Stimulated activated CD8-positive, alpha-beta memory T cell treated with anti-CD3 and anti-CD28 coated beads, Interleukin-2, amount 100 ng/mL, for 1 hour (primary cell): Measurements from ENCODE around the gene TOMM20L.
"Not testable (repeated sequence)": the region's sequence is repeated elsewhere in the genome, so short reads cannot be mapped to it uniquely, and the experiment has no call there.

ENCODE experiments used
- DNase-seq, 2 donors: peaks; one replicate each; pipeline ENCODE4 v3.0.0-alpha.2; 2020; ENCODE audit warnings: low read depth in 2 of 2

The TOMM20L gene

GRCh38 chr14:58395812-58396788 lies at the start of gene TOMM20L:
TSS of gene TOMM20L (plus strand) at chr14:58395930. CDS start at chr14:58395958, 28 bp downstream.
- peak; percentile 48 to 51 for DNase-seq

DNA sequence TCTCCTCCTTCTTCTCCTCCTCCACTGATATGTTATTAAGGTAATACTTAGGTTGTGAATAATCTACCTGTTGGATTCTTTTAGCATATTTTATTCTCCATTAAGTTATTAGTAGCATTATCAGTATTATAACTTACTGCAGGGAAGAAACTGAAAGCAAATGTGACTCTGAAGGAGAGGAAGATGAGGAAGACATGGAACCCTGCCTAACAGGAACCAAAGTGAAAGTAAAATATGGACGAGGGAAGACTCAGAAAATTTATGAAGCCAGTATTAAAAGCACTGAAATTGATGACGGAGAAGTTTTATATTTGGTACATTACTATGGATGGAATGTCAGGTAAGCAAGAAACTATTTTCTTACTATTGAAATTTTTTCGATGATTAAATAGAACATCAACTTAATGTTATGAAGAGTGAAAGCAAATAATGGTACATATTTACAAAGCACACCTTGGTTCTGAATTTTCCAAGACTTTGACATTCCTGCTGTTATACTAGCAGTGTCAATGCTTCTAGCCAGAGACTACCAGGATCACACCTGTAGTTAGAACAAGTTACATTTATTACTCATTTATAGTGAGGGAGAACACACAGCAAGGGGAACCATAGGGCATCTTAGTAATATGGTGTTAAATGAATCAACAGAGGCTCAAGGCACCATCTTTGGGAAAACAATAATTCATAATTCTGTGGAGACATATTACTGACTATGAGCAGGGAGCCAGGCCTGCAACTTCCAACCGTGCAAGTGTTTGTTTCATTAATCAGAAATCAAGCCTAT lies 42.0 kb upstream of the TOMM20L start:
- DNase-seq, result no peak

- no peak for DNase-seq
Measured at GRCh38 chr14:58354808-58355207, 40.9 kb upstream of the TOMM20L start.

GRCh38 chr14:58356268-58356667 lies 39.5 kb upstream of the TOMM20L start:
- no peak for DNase-seq

GRCh38 chr14:58362272-58362671 lies 33.5 kb upstream of the TOMM20L start:
- not testable (repeated sequence) for DNase-seq

- no peak for DNase-seq
Measured at GRCh38 chr14:58362798-58363412, 32.8 kb upstream of the TOMM20L start.

DNA sequence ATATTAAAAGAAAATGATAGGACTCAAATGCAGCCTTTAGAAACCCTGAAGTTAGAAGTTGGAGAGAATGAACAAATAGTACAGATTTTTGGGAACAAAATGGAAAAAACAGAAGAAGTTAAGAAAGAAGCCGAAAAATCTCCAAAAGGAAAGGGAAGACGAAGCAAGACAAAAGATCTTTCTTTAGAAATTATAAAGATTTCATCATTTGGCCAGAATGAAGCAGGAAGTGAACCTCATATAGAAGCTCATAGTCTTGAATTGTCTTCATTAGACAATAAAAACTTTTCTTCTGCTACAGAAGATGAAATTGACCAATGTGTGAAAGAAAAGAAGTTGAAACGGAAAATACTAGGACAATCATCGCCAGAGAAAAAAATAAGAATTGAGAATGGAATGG lies 31.4 kb upstream of the TOMM20L start:
- no peak for DNase-seq

DNA sequence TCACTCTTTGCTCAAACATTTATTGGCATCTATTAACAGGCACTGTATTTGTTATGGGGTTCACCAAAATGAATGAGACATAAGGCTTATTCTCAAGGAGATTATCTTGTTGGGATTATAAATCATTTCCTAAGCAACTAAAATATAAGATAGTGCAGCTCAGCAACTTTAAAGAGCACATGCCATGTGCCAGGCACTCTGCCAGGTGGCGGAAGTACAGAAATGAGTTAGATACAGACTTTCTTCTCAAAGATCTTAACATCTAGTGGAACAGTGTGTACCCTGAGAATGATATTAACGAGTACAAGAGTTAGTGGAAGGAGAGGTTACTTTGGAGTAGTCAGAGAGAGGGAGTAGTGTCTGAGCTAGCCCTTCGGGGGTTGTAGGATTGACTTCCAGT lies 28.4 kb upstream of the TOMM20L start:
- no peak for DNase-seq

DNA sequence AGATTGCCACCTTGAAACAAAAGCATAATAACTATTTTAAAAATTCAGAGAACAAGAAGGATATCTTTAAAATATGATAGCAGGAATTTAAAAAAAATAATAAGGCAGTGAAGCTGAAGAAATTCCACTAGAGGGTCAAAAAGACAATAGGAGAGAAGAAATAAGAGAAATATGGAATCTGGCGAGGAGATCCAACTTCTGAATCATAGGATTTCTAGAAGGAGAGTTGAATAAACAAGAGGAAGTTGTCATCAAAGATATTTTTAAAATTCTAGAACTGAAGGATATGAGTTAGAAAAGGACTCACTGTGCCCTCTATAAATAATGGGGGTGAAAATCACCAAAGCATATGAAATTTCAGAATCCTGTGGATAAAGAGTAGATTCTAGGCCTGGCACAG lies 26.8 kb upstream of the TOMM20L start:
- DNase-seq, result no peak

DNA sequence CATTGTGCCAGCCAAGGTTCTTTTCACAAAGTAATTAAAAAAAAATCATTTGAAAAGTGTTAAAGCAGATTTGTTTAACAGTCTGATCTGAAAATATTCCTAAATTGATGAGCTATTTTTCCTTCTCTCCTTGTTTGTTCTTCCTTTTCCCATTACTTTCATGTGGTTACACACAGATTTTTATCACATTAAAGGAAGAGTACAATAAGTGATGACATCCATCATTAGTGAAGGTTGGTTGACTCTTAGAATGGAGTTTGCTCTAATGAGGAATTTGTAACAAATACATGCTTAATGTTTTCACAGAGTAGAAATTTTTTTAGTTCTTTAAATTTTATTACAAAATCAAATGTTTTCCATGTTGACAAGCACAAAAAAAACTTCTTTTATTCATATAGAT lies 18.9 kb upstream of the TOMM20L start:
- no peak for DNase-seq

- no peak for DNase-seq
Measured at GRCh38 chr14:58390830-58391229, 4.9 kb upstream of the TOMM20L start.

GRCh38 chr14:58395562-58395811 lies 243 bp upstream of the TOMM20L start:
- DNase-seq, result no peak

GRCh38 chr14:58397156-58397555 lies 1.4 kb downstream of the TOMM20L start:
- no peak for DNase-seq

GRCh38 chr14:58398495-58398894 lies 2.8 kb downstream of the TOMM20L start:
- DNase-seq, result no peak

DNA sequence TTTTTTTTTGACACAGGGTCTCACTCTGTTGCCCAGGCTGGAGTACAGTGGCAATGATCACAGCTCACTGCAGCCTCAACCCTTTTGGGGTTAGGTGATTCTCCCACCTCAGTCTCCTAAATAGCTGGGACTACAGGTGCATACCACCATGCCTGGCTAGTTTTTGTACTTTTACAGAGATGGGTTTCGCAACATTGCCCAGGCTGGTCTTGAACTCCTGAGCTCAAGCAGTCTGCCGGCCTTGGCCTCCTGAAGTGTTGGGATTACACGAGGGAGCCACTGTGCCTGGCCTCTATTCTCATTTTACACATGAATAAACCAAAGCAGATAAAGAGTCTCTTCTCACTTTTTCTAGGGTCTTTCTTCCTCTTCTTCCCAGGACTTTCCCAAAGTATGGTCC lies 3.2 kb downstream of the TOMM20L start:
- no peak for DNase-seq

DNA sequence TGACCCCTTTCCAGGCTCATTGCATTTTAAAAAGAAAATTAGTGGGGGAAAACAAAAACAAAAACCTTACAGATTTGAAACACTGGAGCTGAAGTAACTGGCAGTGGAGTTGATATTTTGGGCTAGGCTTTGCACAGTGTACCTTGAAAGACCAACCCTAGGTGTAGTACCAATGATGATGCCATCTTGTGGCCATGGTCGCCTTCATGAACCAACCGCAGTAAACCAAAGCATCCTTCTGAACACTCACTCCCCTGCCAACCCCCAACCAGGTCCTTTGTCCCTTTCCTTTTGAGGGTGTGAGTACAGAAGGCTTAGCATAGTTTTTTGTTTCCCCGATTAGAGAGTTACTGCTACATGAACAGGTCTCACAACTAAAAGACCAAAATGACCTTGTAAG lies 5.9 kb downstream of the TOMM20L start:
- no peak for DNase-seq

DNA sequence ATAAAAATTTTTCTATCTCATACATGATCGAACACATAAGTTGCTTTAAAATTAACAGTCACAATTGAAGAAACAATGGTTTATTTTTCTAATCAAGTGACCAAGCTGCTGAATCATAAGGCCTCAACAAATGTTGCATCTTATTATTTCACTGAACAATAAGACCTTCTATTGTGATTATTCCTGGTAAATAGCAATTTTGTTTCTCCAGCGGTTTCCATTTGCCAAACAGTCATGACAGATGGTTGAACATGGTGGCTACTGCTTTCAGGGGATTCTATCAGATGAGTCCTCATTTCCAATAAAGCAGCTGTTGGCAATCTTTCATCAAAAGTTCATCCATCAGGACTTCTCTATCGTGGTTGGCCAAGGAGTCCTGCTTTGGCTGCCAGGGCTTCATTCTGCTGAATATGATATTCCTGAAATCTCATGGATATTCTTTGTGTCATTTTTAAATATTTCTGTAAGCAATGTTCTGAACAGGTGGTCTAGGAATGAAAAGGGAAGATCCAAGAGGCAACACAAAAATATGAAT lies 13.0 kb downstream of the TOMM20L start:
- no peak for DNase-seq

- DNase-seq, result no peak
Measured at GRCh38 chr14:58414845-58415244, 19.1 kb downstream of the TOMM20L start.

GRCh38 chr14:58415636-58416547 lies 20.2 kb downstream of the TOMM20L start:
- no peak for DNase-seq

DNA sequence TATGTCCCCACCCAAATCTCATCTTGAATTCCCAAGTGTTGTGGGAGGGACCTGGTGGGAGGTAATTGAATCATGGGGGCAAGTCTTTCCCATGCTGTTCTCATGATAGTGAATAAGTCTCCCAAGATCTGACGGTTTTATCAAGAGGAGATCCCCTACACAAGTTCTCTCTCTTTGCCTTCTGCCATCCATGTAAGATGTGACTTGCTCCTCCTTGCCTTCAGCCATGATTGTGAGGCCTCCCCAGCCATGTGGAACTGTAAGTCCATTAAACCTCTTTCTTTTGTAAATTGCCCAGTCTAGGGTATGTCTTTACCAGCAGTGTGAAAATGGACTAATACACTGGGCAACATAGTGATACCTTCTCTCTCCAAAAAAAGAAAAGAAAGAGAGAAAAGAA lies 21.2 kb downstream of the TOMM20L start:
- not testable (repeated sequence) for DNase-seq

DNA sequence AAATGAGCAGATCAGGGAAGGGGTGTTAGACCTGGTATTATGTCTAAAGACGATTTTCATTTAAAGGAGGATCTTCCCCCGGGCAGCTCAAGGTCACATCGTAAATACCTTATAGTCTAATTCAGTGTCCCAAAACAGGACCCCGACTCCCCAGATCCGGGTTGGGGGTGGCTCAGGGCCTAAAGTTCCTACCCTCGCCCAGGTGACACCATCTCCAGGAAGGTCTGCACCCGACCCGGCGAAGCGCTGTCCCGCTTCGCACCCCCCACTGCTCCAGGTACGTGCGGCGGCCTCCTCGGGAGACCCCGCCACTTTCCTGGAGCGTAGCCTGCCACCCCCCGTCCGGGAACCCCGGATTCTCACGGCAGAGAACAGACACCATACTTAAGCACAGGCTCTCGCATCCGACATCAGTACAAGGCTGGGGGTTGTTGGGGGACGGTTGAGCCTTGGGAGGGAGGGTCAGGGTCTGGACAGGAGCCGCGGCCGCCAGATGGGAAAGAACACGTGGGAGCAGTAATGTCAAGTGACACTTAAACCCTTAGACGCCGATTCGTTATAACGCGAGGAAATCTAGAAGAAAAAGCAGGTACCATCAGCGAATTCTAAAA lies 31.0 kb downstream of the TOMM20L start:
- peak; percentile 5 to 19 for DNase-seq
